Prostate gland (tissue), 2 donors: ENCODE data around the gene TMTC1. TPM values are rescaled to one million over a fixed set of nuclear protein-coding genes. Genes with fewer than 3 reads are reported as not detected.

Experiments used
- DNase-seq: peaks from one replicate; pipeline ENCODE4 v3.0.0-alpha.2; 2019; ENCODE audit warnings: low spot score
- H3K27ac ChIP-seq, 2 donors: fragments of 200-600 bp; sonication (generic); 2 replicates each; pipeline ENCODE4 v1.5.1; 2017 to 2019
- H3K27me3 ChIP-seq: fragments of 200-600 bp; sonication (generic); replicated peaks from 2 replicates; pipeline ENCODE4 v1.5.1; 2019; ENCODE audit not compliant: insufficient read depth
- H3K36me3 ChIP-seq, 2 donors: fragments of 200-600 bp; sonication (generic); 1 replicate in 1 of 2; 2 replicates in 1 of 2; pipeline versions ENCODE4 v1.5.1 to v1.8.1; 2017 to 2019
- H3K4me1 ChIP-seq: fragments of 200-600 bp; sonication (generic); replicated peaks from 2 replicates; pipeline ENCODE4 v1.5.1; 2019
- H3K4me3 ChIP-seq, 2 donors: fragments of 200-600 bp; sonication (generic); 2 replicates each; pipeline ENCODE4 v1.5.1; 2017 to 2019
- H3K9me3 ChIP-seq: fragments of 200-600 bp; sonication (generic); 2 replicates; pipeline ENCODE4 v1.5.1; 2017
- CTCF ChIP-seq, 4 experiments: fragments of 200-600 bp in 2 of 4; fragments of 450-650 bp in 2 of 4; sonication (generic) in 2 of 4; IDR thresholded peaks; 1 replicate in 3 of 4; 2 replicates in 1 of 4; pipeline ENCODE4 v1.5.1; 2016 to 2019; ENCODE audit warnings: antibody characterized with exemption in 4 of 4, mild to moderate bottlenecking in 2 of 4, moderate library complexity in 2 of 4
- POLR2A ChIP-seq: fragments of 450-650 bp; IDR thresholded peaks from one replicate; pipeline ENCODE4 v1.6.1; 2016; ENCODE audit warnings: antibody characterized with exemption, mild to moderate bottlenecking
- POLR2AphosphoS5 ChIP-seq: sonication (generic); formaldehyde crosslinking; IDR thresholded peaks from one replicate; pipeline ENCODE4 v1.6.1; 2017; ENCODE audit warnings: antibody characterized with exemption
- WGBS: methylation state at CpG from one replicate; pipeline ENCODE4 v1.1.5; 2018; 5-methylcytosine and 5-hydroxymethylcytosine counted together
- intact Hi-C: fragments of 100-400 bp; cut with DNase I; formaldehyde crosslinking; loops from one replicate; pipeline ENCODE4 v1.14.2; 2022
- total RNA-seq, 2 donors: library from RNA; depleted of rRNA; stranded (reverse); fragments of >200 nt; gene quantifications; one replicate each; pipeline ENCODE4 v1.1.0, GENCODE V29; 2016

The TMTC1 gene
- total RNA-seq, 2 donors from 2014 or later, result 12.9 to 25.2 TPM

- no peaks in the 10 kb centered on the region for H3K36me3 ChIP-seq
- 11% methylated on average over 1 of the region's 1 CpG for WGBS
- no peak overlapping the region for H3K4me3 ChIP-seq
- intact Hi-C loops, result no loop called here
- no peaks in the 10 kb centered on the region for H3K9me3 ChIP-seq
- no peak overlapping the region for H3K27ac ChIP-seq
- H3K4me1 ChIP-seq, result peaks cover 10% of the 10 kb centered on the region
- DNase-seq, result no peak
- TF ChIP-seq POLR2AphosphoS5 (peak; percentile 16), CTCF (IDR thresholded peaks at IDR 0.05) (no peak), POLR2A (no peak)
- H3K27me3 ChIP-seq, result no peaks in the 10 kb centered on the region
Measured at GRCh38 chr12:29578070-29578469, 205.7 kb downstream of the TMTC1 start.

DNA sequence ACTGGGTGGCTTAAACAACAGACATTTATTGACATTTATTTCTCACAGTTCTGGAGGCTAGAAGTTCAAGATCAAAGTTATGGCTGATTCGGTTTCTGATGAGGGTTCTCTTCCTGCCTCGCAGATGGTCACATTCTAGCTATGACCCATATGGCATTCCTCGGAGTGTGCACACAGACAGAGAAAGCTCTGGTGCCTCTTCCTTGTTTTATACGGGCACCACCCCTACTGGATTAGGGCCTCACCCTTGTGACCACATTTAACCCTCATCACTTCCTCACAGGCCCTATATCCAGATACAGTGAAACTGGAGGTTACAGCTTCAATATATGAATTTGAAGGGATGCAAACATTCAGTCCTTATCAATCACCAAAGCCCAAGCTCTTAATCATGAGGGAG, 209.2 kb downstream of the TMTC1 start:
- Histone ChIP-seq H3K4me1 (no peaks in the 10 kb centered on the region), H3K27ac (no peak overlapping the region), H3K4me3 (no peak overlapping the region), H3K9me3 (no peaks in the 10 kb centered on the region), H3K36me3 (no peaks in the 10 kb centered on the region), H3K27me3 (no peaks in the 10 kb centered on the region)
- WGBS, result 96% methylated on average over 4 of the region's 4 CpGs
- DNase-seq, result no peak
- intact Hi-C loops, result no loop called here
- TF ChIP-seq POLR2A, result no peak
- TF ChIP-seq POLR2AphosphoS5, result no peak
- no peak for TF ChIP-seq CTCF (IDR thresholded peaks at IDR 0.05)

GRCh38 chr12:29572938-29573337, 210.8 kb downstream of the TMTC1 start:
- H3K27me3 ChIP-seq, result no peaks in the 10 kb centered on the region
- no peaks in the 10 kb centered on the region for H3K9me3 ChIP-seq
- no peak overlapping the region for H3K27ac ChIP-seq
- no peaks in the 10 kb centered on the region for H3K36me3 ChIP-seq
- H3K4me3 ChIP-seq, result no peak overlapping the region
- WGBS, result 69% methylated on average over 4 of the region's 4 CpGs
- no peaks in the 10 kb centered on the region for H3K4me1 ChIP-seq
- TF ChIP-seq POLR2AphosphoS5 (no peak), CTCF (IDR thresholded peaks at IDR 0.05) (no peak), POLR2A (no peak)
- no peak for DNase-seq
- intact Hi-C loops, result no loop called here

- no peaks in the 10 kb centered on the region for H3K4me1 ChIP-seq
- intact Hi-C loops, result no loop called here
- H3K9me3 ChIP-seq, result no peaks in the 10 kb centered on the region
- no peaks in the 10 kb centered on the region for H3K36me3 ChIP-seq
- no peak for DNase-seq
- WGBS, result 86% methylated on average over 4 of the region's 4 CpGs
- no peak overlapping the region for H3K4me3 ChIP-seq
- no peak overlapping the region for H3K27ac ChIP-seq
- no peak for TF ChIP-seq POLR2AphosphoS5
- TF ChIP-seq POLR2A, result no peak
- no peak for TF ChIP-seq CTCF (IDR thresholded peaks at IDR 0.05)
- no peaks in the 10 kb centered on the region for H3K27me3 ChIP-seq
Measured at GRCh38 chr12:29572464-29572863, 211.3 kb downstream of the TMTC1 start.

GRCh38 chr12:29569132-29569757, 214.5 kb downstream of the TMTC1 start:
- no peak for TF ChIP-seq CTCF (IDR thresholded peaks at IDR 0.05)
- no peak for TF ChIP-seq POLR2AphosphoS5
- no peak for TF ChIP-seq POLR2A
- no peaks in the 10 kb centered on the region for H3K9me3 ChIP-seq
- H3K4me1 ChIP-seq, result peaks cover 3% of the 10 kb centered on the region
- no peak overlapping the region for H3K4me3 ChIP-seq
- intact Hi-C loops, result no loop called here
- DNase-seq, result no peak
- 74% methylated on average over 2 of the region's 2 CpGs for WGBS
- H3K36me3 ChIP-seq, result no peaks in the 10 kb centered on the region
- H3K27ac ChIP-seq, result no peak overlapping the region
- H3K27me3 ChIP-seq, result no peaks in the 10 kb centered on the region
